Lung (tissue), 16 donors: Measurements from ENCODE around the gene PHYKPL. TPM values are rescaled to one million over a fixed set of nuclear protein-coding genes. Genes with fewer than 3 reads are reported as not detected.
A peak's percentile ranks its signal among the peaks of the same experiment; 100 is the strongest.

Experiments
- ATAC-seq: fragments of 200-7000 bp; cut with Tn5 transposase; one replicate; pipeline ENCODE4 v1.9.1; 2020; ENCODE audit warnings: moderate number of reproducible peaks; ENCODE audit not compliant: insufficient read depth, low FRiP score
- DNase-seq, 3 donors: peaks; one replicate each; pipeline ENCODE4 v3.0.0-alpha.2; 2013 to 2017
- H3K27ac ChIP-seq, 2 donors: one replicate each; pipeline ENCODE4 v1.5.1; 2013; ENCODE audit warnings: mild to moderate bottlenecking in 2 of 2, moderate library complexity in 2 of 2, control low read depth in 1 of 2, inconsistent platforms in 1 of 2, low read depth in 1 of 2, low read length in 1 of 2
- H3K27me3 ChIP-seq, 3 donors: one replicate each; pipeline ENCODE4 v1.5.1; 2013; ENCODE audit warnings: low read length in 2 of 3; ENCODE audit not compliant: control insufficient read depth in 3 of 3, insufficient read depth in 3 of 3
- H3K36me3 ChIP-seq, 4 donors: one replicate each; pipeline ENCODE4 v1.5.1; 2013; ENCODE audit warnings: low read length in 4 of 4, mild to moderate bottlenecking in 1 of 4, moderate library complexity in 1 of 4; ENCODE audit not compliant: control insufficient read depth in 4 of 4, insufficient read depth in 4 of 4
- H3K4me1 ChIP-seq, 5 donors: one replicate each; pipeline ENCODE4 v1.5.1; 2013; ENCODE audit warnings: low read length in 5 of 5, mild to moderate bottlenecking in 2 of 5, moderate library complexity in 1 of 5; ENCODE audit not compliant: control insufficient read depth in 5 of 5, insufficient read depth in 5 of 5
- H3K4me3 ChIP-seq: one replicate; pipeline ENCODE4 v1.5.1; 2013; ENCODE audit warnings: mild to moderate bottlenecking, control low read depth, moderate library complexity
- H3K9ac ChIP-seq, 2 donors: one replicate each; pipeline ENCODE4 v1.5.1; 2013; ENCODE audit warnings: low read length in 2 of 2, control low read depth in 1 of 2; ENCODE audit not compliant: insufficient read depth in 1 of 2
- H3K9me3 ChIP-seq, 4 donors: one replicate each; pipeline ENCODE4 v1.5.1; 2013; ENCODE audit warnings: low read length in 3 of 4, mild to moderate bottlenecking in 1 of 4, moderate library complexity in 1 of 4; ENCODE audit not compliant: control insufficient read depth in 4 of 4, insufficient read depth in 3 of 4
- CTCF ChIP-seq: IDR thresholded peaks from 2 replicates; pipeline ENCODE4 v1.5.1; 2012; ENCODE audit warnings: mild to moderate bottlenecking; ENCODE audit errors: control extremely low read depth, extremely low read depth
- WGBS, 2 donors: extraction: QIAGEN DNeasy Blood & Tissue Kit; methylation state at CpG; one replicate each; pipeline ENCODE4 v1.1.7; 2013; 5-methylcytosine and 5-hydroxymethylcytosine counted together
- long read RNA-seq, 5 donors: transcript quantifications; one replicate each; lab custom pipeline, GENCODE V29; 2026
- polyA plus RNA-seq, 2 donors: library from polyadenylated mRNA; stranded (reverse); fragments of 200-250 nt; gene quantifications; one replicate each; pipeline ENCODE4 v1.2.1, GENCODE V29; 2013
- total RNA-seq, 2 donors: library from RNA; depleted of rRNA in 1 of 2; stranded (reverse); fragments of >200 nt in 1 of 2; gene quantifications; one replicate each; pipeline ENCODE4 v1.2.1, GENCODE V29; 2014 to 2021
- donor health status: control.
- donor health status: control.
- donor health status: Bipolar disorder and iron deficiency.
- donor health status: healthy.
- donor health status: DM: yes; HTN: yes; CAD: no.

The PHYKPL gene
- total RNA-seq = 100 to 1,000 TPM in 1 of 2 donors, 10 to 100 TPM in 1; 99.6 to 100 TPM
- polyA plus RNA-seq = 10 to 100 TPM; 49.7 to 52.0 TPM
- long read RNA-seq, donor 1, partial matches to known transcripts = 17 of 21 reads
- long read RNA-seq, donor 1, other reads (novel, unspliced or antisense) = 0 of 21 reads
- long read RNA-seq, donor 2, partial matches to known transcripts = 82 of 98 reads
- long read RNA-seq, donor 2, other reads (novel, unspliced or antisense) = 16 of 98 reads
- long read RNA-seq, donor 3, partial matches to known transcripts = 13 of 15 reads
- long read RNA-seq, donor 3, other reads (novel, unspliced or antisense) = 0 of 15 reads
- long read RNA-seq, donor 4, partial matches to known transcripts = 9 of 11 reads
- long read RNA-seq, donor 4, other reads (novel, unspliced or antisense) = 0 of 11 reads
- long read RNA-seq, donor 5, transcript PHYKPL-201 (13 exons, 2,038 nt) = major isoform, 9 of 12 reads
- long read RNA-seq, donor 5, partial matches to known transcripts = 0 of 12 reads
- long read RNA-seq, donor 5, other reads (novel, unspliced or antisense) = 0 of 12 reads

GRCh38 chr5:178232124-178232919, at the start of gene PHYKPL:
PHYKPL (minus strand) TSS chr5:178232802; CDS start chr5:178232550, 252 bp downstream.
- peak within 1 kb of the TSS; percentile 61 to 75 for H3K9ac ChIP-seq
- DNase-seq = peak; percentile 78 to 82 (median 79)

GRCh38 chr5:178282391-178282790, 49.8 kb upstream of the PHYKPL start:
- Histone ChIP-seq H3K9me3 (peaks cover 0 to 5% (median 0%) of the 10 kb centered on the region in 4 donors), H3K9ac (no peak overlapping the region), H3K27me3 (no peaks in the 10 kb centered on the region), H3K36me3 (no peaks in the 10 kb centered on the region), H3K4me3 (no peak overlapping the region), H3K27ac (no peak overlapping the region), H3K4me1 (peaks cover 0 to 11% (median 2%) of the 10 kb centered on the region in 5 donors)
- ATAC-seq (no peak), DNase-seq (no peak)
- 90 to 92% methylated on average over 4 of the region's 4 CpGs for WGBS, 2 donors
- no peak for TF ChIP-seq CTCF

More at GRCh38 chr5:178232124-178232919, at the start of gene PHYKPL:
- no peak for TF ChIP-seq CTCF
- 0% methylated on average over 79 to 102 of the region's 102 CpGs for WGBS, 2 donors
- Histone ChIP-seq H3K4me1 (peaks cover 0 to 31% (median 14%) of the 10 kb centered on the region in 5 donors), H3K36me3 (peaks cover 6 to 37% (median 26%) of the 10 kb centered on the region in 4 donors), H3K27me3 (no peaks in the 10 kb centered on the region), H3K9me3 (peaks cover 0 to 5% (median 0%) of the 10 kb centered on the region in 4 donors), H3K27ac (peak within 1 kb of the TSS; percentile 98), H3K4me3 (peak within 1 kb of the TSS; percentile 88)
- peak; percentile 76 for ATAC-seq

GRCh38 chr5:178281331-178281730, 48.7 kb upstream of the PHYKPL start:
- H3K9ac ChIP-seq = no peak overlapping the region
- TF ChIP-seq CTCF = no peak
- WGBS, 2 donors = 86 to 92% methylated on average over 19 of the region's 19 CpGs
- no peaks in the 10 kb centered on the region for H3K27me3 ChIP-seq
- no peak overlapping the region for H3K4me3 ChIP-seq
- H3K9me3 ChIP-seq = peaks cover 0 to 5% (median 0%) of the 10 kb centered on the region in 4 donors
- no peaks in the 10 kb centered on the region for H3K36me3 ChIP-seq
- ATAC-seq (no peak), DNase-seq (peak in 1 of 3 donors; percentile 9)
- H3K27ac ChIP-seq = no peak overlapping the region
- peaks cover 0 to 11% (median 2%) of the 10 kb centered on the region in 5 donors for H3K4me1 ChIP-seq
